HG02763 (cell line): ENCODE results near the gene TRIM17.

Source experiments
- ATAC-seq: cut with Tn5 transposase; IDR thresholded peaks from one replicate; pipeline ENCODE4 v1.9.1; 2021; ENCODE audit warnings: mild to moderate bottlenecking, moderate library complexity; ENCODE audit not compliant: unreplicated experiment

Gene TRIM17

DNA sequence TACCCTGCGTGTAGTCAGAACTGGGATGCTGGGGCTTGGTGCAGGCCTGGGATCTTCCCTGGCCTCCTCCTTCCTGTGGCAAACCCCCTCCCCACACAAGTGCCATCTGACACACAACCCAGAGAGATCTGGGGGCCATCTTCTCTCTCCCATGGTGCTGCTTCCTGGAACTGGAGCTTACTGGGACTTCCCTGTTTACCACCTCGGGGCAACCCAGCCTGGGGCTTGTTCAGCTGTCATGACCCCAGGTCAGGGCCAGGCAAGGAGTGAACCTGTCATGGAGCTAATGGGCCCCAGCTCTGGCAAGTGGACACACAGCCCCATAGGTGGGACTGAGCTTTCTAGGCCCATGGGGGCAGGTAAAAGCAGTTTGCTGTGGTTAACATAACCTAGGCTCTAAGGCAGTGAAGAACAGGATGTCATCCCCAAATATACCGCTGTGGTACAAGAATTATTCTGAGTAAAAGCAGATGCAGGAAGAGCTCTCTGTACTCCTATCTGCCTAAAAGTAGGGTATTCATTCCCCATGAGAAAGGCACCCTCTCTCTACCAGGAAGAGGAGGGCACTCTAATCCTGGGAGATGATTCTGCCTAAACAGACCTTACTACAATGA, 12.4 kb downstream of the TRIM17 start:
- ATAC-seq = no peak

DNA sequence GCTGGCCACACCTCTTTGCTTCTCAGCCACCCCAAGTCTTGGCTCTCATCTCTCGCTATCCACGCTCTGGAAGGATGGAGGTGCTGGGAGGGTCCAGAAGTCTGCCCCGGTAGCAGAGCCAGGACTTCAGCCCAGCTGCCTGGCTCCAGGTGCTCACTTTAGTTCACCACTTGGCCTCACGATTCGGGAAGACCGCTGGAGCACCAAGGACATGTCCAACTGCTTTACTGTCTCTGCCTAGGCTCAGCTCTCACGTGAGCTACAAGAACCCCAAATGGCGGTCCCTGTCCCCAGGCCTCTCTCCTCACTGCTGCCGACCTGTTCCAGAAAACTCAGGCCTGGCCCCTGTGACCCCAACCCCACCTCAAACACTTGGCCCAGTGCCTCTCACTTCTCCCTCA, 13.4 kb downstream of the TRIM17 start:
- no peak for ATAC-seq

- no peak for ATAC-seq
Measured at GRCh38 chr1:228402641-228403025, 14.0 kb downstream of the TRIM17 start.

DNA sequence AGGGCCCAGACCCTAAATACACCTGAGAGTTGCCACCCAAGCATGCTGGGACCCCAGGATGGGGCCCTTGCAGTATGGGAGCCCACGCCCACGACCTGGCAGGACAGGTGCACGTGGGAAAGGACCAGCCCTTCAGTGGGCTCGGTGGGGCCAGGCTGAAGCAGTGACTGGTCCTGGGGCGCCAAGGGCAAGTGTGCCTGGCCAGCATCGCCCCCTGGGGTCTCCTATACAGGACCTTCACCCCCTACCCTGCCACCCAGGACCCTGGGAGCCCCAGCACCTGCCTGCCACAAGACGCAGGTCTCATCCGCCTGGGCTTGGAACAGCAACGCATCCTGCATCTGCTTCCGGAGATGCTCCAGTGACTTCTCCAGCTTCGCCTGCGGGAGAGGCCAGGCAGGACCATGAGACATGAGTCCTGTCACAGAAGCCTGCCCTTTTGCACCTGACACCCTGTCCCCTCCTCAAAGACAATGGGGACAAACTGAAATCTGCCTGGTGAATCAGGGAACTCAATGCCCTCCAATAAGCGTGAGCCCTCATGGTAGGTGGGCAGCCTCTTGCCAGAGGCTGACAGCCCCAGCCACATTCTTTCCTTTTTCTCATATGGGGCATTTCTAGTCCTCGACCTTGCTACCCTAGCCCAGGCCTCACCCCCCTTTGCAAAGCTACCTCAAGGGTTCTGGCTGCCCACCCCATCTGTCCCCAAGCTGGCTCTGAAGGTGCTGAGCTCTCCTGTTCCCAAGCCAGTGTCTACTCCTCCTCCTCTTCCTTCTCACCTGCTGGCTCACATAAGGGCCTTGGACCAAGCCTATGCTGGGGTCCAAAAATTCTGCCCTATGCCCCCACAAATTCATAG, 14.7 kb downstream of the TRIM17 start:
- no peak for ATAC-seq

GRCh38 chr1:228400692-228401454, 15.8 kb downstream of the TRIM17 start:
- no peak for ATAC-seq

DNA sequence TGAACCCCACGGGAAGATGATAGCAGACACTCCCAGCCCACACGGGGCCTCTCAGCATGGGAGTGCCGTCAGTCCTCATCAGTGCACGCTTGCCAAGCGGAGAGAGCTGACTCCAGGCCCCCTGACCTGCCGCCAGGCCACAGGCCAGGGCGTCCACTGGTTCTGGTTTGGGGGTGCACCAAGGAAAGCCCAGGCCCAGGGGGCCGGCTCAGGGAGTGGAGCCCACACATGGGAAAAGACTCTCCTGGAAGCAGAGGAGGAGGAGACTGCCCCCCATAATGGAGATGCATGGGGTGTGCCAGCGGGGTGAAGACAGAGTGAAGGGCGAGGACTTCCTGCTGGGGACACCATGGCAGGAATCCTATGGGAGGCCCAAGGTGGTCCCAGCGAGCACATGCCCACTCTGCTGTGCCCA, 16.4 kb downstream of the TRIM17 start:
- no peak for ATAC-seq

DNA sequence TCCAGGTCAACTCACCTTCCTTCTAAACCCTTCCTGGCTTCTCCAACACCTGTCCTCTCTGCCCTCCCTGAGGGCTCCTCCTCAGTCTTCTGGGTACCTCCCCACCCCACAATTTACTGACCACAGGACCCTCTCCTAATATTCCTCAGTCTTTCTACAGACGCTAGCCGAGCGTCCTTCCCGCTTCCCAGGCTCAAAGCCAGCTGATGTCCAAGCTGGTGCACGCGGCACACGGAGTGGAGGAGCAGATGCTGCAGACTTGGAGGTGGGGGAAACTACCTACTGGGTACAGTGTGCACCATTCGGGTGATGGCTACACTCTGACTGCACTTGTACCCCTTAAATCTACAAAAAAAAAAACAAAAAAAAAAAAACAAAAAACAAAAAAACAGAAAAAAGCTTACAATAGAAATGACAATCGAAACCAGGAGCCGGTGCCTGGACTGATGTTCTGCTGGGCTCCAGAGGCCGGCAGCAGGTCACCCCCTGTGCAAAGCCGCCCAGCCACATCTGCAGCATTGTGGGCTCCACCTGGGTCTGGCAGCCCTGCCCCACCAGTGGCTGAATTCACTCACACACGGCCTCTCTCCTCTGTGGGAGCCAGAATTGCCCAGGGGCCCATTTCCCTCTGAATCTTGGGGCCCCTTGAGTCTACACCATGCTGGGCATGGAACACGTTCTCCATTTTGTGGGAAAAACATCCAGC, 17.0 kb downstream of the TRIM17 start:
- no peak for ATAC-seq

GRCh38 chr1:228398741-228399461, 17.8 kb downstream of the TRIM17 start:
- ATAC-seq = no peak

- no peak for ATAC-seq
Measured at GRCh38 chr1:228397966-228398365, 18.7 kb downstream of the TRIM17 start.

GRCh38 chr1:228396770-228397662, 19.6 kb downstream of the TRIM17 start:
- no peak for ATAC-seq

- no peak for ATAC-seq
Measured at GRCh38 chr1:228394571-228395394, 21.9 kb downstream of the TRIM17 start.

DNA sequence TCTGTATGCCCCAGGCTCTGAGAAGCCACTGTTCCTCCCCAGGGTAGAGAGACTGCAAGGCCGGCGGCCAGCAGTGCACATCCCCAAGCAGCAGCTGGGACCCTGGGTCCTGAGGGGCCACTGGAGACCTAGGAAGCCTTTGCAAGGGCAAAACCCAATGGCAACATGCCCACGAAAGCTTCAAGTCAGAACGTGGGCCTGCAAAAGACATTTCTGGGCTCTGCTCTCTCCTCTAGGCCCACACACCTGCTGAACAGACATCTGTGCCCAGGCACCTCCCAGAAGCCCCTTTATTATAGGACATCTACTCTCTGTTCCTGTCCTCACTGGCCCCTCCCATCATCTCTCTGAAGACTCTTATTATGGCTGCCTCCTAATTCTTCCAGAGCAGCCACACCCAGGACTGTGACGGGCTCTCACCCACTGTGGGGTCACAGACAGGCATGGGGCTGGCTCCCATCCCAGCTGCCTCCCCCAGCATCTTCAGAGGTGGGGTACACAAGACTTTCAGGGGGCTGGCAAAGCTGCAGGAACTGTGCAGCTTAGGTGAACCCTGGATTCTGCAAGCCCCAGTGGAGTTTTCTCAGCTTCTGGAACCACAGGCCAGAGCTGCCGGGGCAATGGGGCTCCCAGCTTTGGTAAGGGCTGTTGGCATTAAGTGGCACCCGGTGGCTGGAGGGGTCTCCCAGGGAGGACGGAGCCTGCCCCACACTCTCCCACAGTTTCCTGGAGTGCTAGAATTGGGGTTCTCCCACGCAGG, 22.7 kb downstream of the TRIM17 start:
- no peak for ATAC-seq

DNA sequence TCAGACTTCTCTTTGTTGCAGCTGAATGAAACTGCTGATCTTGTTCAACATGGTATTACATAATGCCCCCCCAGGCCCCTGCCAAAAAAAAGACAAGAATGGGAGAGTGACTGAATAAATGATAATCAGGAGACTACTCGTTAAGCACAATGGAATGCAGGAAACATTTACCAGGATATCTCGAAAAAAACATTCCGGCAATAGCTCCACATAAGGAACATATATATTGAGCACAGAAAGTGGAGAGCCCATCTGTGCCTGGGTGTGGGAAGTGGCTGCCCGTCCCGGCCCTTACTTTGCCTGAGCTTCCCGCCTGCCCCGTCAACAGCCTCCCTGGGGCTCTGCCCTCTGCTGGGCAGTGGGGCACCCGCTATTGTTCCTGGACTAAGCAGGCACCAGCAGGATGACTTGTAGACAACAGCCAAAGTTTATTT, 23.4 kb downstream of the TRIM17 start:
- ATAC-seq = no peak

DNA sequence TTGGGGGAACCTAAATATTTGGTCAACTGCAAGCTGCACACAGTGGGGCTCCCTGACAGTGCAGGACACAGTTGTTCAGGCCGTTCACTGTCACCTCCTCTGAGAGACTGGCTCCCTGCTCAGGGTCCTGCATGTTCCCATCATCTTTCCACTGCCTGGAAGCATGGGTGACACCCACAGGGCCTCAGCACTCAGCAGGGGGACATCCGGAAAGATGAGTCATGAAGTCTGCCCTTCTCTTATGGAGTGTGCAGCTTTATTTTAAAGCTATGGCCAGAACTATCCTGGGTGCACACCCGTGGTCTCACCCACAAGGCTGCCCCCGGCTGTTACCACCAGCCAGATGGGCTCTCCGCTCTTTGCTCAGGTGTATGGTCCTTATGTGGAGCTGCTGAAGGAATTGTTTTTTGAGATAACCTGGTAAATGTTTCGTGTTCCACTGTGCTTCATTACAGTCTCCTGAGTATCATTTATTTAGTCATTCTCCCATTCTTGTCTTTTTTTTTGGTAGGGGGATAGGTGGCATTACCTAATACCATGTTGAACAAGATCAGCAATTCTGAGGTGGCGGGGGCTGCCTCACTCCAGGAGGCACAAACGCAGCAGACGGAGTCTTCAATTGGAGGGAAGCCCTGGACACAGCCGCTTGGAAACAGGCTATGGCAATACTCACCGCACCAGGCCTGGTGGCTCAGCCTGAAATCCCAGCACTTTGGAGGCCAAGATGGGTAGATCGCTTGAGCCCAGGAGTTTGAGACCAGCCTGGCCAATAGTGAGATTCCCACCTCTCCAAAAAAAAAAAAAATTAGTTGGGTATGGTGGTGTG, 24.3 kb downstream of the TRIM17 start:
- no peak for ATAC-seq

- no peak for ATAC-seq
Measured at GRCh38 chr1:228391411-228392020, 25.1 kb downstream of the TRIM17 start.

GRCh38 chr1:228390649-228391048, 26.0 kb downstream of the TRIM17 start:
- ATAC-seq = no peak

DNA sequence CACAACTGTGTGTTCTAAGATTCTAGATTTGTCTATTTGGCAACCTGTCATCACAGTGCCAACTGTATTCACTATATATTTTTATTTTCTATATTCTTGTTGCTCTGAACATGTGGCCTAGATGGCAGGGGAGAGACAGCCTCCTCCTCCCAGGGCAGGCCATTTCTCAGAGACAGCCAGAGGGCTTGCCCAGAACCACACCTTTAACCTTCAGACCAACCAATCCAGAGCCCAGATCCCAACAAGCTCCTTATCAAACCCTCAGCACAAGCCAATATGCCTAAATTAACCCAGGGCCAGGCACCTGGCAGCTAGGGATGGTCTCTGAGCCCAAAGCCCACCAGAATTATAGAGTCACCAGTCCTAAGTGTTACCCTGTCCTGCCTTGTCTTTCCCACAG, 29.3 kb downstream of the TRIM17 start:
- no peak for ATAC-seq
